Measurements from ENCODE around the gene MYO1A. TPM values are rescaled to one million over a fixed set of nuclear protein-coding genes. Genes with fewer than 3 reads are reported as not detected.
"Not testable (repeated sequence)": the region's sequence is repeated elsewhere in the genome, so short reads cannot be mapped to it uniquely, and the experiment has no call there.

MYO1A gene
- total RNA-seq, 1 donor: under 0.01 TPM

DNA sequence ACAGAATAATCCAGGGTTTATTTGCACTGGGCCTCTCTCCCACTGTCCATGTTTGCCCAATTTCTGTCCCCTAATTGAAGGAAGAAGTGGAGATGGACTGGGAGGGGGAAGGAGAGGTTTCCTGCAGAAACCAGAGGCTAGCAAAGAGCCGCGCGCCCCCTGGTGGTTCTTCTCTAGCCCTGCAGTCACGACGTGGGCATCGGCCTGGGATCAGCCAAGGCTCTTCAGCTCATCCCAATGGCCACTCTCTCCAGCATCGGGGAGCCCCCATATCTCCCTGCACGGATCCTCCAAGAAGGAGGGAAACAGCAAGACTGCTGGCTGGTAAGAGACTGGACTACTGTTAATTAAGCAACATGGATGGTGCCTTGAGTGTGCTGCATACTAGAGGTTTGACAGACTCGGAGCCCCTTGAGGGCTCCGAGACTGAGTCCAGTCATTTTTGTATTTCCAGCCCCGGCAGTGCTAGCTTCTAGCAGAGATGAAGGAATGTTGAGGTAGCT is 62.3 kb downstream of the MYO1A start:
- TF ChIP-seq, protein P1, sequence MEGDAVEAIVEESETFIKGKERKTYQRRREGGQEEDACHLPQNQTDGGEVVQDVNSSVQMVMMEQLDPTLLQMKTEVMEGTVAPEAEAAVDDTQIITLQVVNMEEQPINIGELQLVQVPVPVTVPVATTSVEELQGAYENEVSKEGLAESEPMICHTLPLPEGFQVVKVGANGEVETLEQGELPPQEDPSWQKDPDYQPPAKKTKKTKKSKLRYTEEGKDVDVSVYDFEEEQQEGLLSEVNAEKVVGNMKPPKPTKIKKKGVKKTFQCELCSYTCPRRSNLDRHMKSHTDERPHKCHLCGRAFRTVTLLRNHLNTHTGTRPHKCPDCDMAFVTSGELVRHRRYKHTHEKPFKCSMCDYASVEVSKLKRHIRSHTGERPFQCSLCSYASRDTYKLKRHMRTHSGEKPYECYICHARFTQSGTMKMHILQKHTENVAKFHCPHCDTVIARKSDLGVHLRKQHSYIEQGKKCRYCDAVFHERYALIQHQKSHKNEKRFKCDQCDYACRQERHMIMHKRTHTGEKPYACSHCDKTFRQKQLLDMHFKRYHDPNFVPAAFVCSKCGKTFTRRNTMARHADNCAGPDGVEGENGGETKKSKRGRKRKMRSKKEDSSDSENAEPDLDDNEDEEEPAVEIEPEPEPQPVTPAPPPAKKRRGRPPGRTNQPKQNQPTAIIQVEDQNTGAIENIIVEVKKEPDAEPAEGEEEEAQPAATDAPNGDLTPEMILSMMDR (IDR thresholded peaks at IDR 0.05; ENCODE audit: insufficient read depth, low read depth, low read length): peak; percentile 96
- DNase-seq (ENCODE audit: low read depth): peak; percentile 82
- no peak overlapping the region for H3K4me3 ChIP-seq (ENCODE audit: low read depth, low read length)

DNA sequence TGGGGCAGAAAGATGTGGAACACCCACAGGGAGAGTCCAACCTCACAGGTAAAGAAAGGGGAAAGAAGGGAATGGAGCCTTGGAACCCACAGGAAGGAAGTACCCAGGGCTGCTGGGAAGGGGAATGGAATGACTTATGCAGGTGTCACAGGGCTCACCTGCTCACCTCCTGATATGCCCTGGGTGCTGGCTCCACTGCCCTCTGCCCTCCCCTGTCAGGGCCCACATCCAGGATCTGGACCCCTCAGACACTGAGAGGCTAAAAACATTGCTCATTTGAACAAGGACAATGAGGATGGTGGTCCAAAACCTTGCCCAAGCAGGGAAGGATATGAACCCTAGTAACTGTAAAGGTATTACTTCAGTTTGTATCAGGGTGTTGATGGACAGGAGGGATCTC is 62.9 kb downstream of the MYO1A start:
- TF ChIP-seq, protein P1 (IDR thresholded peaks at IDR 0.05; ENCODE audit: insufficient read depth, low read depth, low read length): no peak
- no peak for DNase-seq (ENCODE audit: low read depth)
- H3K4me3 ChIP-seq (ENCODE audit: low read depth, low read length): no peak overlapping the region

DNA sequence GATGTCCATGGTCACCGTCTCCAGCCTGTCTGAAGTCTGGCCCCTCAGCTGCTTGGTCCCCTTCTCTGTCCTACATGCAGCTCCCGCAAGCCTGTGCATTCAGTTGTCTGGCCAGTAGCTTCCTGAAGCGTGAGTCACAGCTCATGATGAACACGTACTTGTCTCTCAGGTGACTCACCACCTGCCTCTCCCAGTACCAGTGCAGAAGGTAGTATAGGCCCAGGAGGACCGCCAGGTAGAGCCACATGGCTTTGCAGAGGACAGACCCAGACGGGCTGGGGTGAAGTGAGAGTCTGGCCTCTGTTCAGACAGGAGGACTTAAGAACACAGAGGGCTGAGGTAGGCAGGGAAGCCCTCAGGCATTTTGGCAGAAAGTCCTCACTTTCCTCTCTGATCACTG is 64.2 kb downstream of the MYO1A start:
- not testable (repeated sequence) for H3K4me3 ChIP-seq (ENCODE audit: low read depth, low read length); DNase-seq (ENCODE audit: low read depth)

DNA sequence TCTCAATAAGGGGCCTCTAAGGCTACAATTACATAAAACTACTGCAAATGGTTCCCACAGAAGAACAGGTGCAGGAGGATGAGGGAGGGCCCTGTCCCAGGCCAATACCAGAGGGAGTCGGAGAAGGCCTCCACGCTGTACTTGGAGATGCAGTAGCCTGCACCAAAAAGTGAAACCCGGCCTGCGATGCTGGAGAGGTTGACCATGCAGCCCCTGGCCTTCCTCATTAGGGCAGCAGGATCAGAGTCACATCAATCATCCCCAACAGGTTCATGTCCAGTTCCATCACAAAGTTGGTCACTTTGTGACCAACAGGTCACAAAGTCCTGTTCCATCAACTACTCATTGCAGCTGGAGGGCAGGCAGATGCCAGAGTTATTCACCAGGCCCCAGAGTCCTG is 66.5 kb downstream of the MYO1A start:
- DNase-seq (ENCODE audit: low read depth): no peak
- TF ChIP-seq, protein P1 (IDR thresholded peaks at IDR 0.05; ENCODE audit: insufficient read depth, low read depth, low read length): no peak
- no peak overlapping the region for H3K4me3 ChIP-seq (ENCODE audit: low read depth, low read length)

DNA sequence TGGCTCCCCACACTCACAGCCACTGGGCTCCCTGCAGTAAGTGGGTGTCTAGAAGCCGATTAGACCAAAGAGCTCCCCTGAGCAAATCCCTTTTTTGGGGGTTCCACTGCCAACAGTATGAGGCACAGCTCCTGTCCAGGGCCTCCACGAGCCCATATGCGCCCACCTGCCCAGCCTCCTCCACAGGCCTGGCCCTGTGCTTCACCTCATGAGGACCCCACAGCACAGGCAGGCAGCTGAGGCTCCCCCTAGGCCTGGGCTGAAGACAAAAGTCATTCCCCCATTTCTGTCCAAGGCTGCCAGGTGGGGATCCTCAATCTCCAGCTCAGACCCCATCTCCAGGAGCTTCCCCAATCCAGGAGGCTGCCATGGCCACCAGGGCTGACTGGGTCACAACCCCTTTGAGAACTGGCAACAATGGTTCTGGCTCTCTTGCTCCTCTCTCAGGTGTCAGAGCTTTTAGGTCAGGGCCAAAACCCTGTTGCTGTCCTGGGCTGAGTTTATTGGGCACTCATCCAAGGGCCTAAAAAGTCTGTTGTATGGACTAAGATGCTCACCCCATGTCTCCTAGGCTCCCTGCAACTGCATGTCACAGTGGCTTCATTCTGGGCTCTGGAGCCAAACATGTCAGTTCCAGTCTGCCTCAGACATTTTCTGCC is 67.2 kb downstream of the MYO1A start:
- not testable (repeated sequence) for DNase-seq (ENCODE audit: low read depth); H3K4me3 ChIP-seq (ENCODE audit: low read depth, low read length)

DNA sequence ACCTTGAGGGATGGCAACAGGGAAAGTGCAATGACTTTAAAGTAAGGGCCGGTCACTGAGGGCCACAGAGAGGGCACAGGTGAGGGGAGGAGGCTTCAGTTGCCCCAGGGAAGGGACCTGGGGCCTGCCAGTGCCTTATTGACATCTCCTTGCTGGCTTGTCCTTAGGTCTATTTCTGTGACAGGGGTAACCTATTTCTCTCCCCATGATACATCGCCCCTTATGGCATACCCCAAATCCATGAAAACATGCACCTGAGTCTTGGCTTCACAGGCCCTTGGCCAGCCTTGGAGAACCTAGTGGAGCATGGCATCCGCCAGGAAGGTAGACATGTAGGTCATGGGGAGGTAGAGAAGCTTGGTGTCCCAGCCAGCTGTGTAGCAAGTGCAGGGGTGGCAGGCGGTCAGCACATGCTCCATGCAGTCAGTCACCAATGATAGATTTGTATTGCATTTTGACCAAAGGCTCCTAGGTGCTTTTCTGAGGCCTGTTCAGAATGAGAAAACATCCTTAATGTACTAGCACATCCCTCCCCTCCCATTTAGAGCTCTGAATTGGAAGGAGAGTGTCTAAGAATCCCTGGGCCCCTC is 68.9 kb downstream of the MYO1A start:
- H3K4me3 ChIP-seq (ENCODE audit: low read depth, low read length): no peak overlapping the region
- no peak for DNase-seq (ENCODE audit: low read depth)
- TF ChIP-seq, protein P1 (IDR thresholded peaks at IDR 0.05; ENCODE audit: insufficient read depth, low read depth, low read length): no peak

DNA sequence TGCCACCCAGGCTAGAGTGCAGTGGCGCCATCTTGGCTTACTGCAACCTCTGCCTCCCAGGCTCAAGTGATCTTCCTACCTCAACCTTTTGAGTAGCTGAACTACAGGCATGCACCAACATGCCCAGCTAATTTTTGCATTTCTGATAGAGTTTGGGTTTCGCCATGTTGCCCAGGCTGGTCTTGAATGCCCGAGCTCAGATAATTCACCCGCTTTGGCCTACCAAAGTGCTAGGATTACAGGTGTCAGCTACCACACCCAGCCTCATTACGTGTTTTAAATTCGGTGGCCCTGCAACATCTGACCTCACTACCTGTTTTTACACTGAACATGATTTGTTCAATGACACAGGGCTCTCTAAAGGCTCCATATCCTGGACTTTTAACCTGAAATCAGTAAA is 69.7 kb downstream of the MYO1A start:
- TF ChIP-seq, protein P1 (IDR thresholded peaks at IDR 0.05; ENCODE audit: insufficient read depth, low read depth, low read length): no peak
- no peak overlapping the region for H3K4me3 ChIP-seq (ENCODE audit: low read depth, low read length)
- DNase-seq (ENCODE audit: low read depth): no peak

DNA sequence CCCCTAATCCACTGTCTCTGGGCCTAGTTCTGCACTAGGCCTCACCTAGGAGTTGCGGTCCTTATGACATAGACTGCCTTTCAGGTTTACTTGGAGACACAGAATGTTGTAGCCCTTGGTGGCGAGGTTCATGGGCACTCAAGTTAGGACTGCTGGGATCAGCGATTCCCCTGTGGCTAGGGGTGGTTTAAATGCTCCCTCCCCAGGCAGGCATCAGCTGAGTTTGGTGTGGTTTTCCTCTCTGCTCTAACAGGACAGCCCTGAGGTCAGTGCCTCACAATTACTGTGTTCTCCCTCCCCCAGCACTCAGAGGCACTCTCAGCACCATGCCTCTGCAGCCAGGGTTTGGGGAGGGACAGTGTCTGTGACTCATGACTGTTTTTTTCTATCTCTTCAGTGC is 70.3 kb downstream of the MYO1A start:
- TF ChIP-seq, protein P1 (IDR thresholded peaks at IDR 0.05; ENCODE audit: insufficient read depth, low read depth, low read length): no peak
- no peak for DNase-seq (ENCODE audit: low read depth)
- no peak overlapping the region for H3K4me3 ChIP-seq (ENCODE audit: low read depth, low read length)
